NCI-H2107 treated with DMSO at 0.1 percent for 48 hours (cell line): ENCODE measurements around the gene NEUROD4.

Experiments
- DNase-seq: peaks from one replicate; lab custom pipeline; 2025; ENCODE audit not compliant: unreplicated experiment; lab: John Stamatoyannopoulos, UW

The NEUROD4 gene

GRCh38 chr12:54997929-54998522 is 21.7 kb upstream of the NEUROD4 start:
- DNase-seq = no peak

GRCh38 chr12:54998958-54999510 is 20.7 kb upstream of the NEUROD4 start:
- no peak for DNase-seq

- DNase-seq = no peak
Measured at GRCh38 chr12:55001198-55001868, 18.4 kb upstream of the NEUROD4 start.

GRCh38 chr12:55002355-55002754 is 17.4 kb upstream of the NEUROD4 start:
- no peak for DNase-seq

- no peak for DNase-seq
Measured at GRCh38 chr12:55008944-55009585, 10.7 kb upstream of the NEUROD4 start.

- no peak for DNase-seq
Measured at GRCh38 chr12:55017416-55017925, 2.3 kb upstream of the NEUROD4 start.

GRCh38 chr12:55024575-55024974 is 4.8 kb downstream of the NEUROD4 start:
- no peak for DNase-seq

- DNase-seq = no peak
Measured at GRCh38 chr12:55025508-55025907, 5.7 kb downstream of the NEUROD4 start.

- DNase-seq = no peak
Measured at GRCh38 chr12:55034218-55034617, 14.4 kb downstream of the NEUROD4 start.

- DNase-seq = no peak
Measured at GRCh38 chr12:55036326-55037115, 16.7 kb downstream of the NEUROD4 start.

GRCh38 chr12:55037351-55037987 is 17.7 kb downstream of the NEUROD4 start:
- DNase-seq = no peak

- DNase-seq = no peak
Measured at GRCh38 chr12:55039395-55040354, 19.9 kb downstream of the NEUROD4 start.

GRCh38 chr12:55041345-55042055 is 21.7 kb downstream of the NEUROD4 start:
- no peak for DNase-seq

- no peak for DNase-seq
Measured at GRCh38 chr12:55043542-55043941, 23.8 kb downstream of the NEUROD4 start.

- DNase-seq = no peak
Measured at GRCh38 chr12:55044135-55044534, 24.4 kb downstream of the NEUROD4 start.

- no peak for DNase-seq
Measured at GRCh38 chr12:55049676-55050075, 29.9 kb downstream of the NEUROD4 start.

- no peak for DNase-seq
Measured at GRCh38 chr12:55051197-55051947, 31.6 kb downstream of the NEUROD4 start.

- peak; percentile 46 for DNase-seq
Measured at GRCh38 chr12:55057481-55057880, 37.7 kb downstream of the NEUROD4 start.
